ENCODE results near the gene GCNA. TPM values are rescaled to one million over a fixed set of nuclear protein-coding genes. Genes with fewer than 3 reads are reported as not detected.

Gene GCNA, protein sequence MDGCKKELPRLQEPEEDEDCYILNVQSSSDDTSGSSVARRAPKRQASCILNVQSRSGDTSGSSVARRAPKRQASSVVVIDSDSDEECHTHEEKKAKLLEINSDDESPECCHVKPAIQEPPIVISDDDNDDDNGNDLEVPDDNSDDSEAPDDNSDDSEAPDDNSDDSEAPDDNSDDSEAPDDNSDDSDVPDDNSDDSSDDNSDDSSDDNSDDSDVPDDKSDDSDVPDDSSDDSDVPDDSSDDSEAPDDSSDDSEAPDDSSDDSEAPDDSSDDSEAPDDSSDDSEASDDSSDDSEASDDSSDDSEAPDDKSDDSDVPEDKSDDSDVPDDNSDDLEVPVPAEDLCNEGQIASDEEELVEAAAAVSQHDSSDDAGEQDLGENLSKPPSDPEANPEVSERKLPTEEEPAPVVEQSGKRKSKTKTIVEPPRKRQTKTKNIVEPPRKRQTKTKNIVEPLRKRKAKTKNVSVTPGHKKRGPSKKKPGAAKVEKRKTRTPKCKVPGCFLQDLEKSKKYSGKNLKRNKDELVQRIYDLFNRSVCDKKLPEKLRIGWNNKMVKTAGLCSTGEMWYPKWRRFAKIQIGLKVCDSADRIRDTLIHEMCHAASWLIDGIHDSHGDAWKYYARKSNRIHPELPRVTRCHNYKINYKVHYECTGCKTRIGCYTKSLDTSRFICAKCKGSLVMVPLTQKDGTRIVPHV
- total RNA-seq (1 to 10 TPM in 1 of 2 donors, under 1 TPM in 1; 0.64 to 3.2 TPM), polyA plus RNA-seq (ENCODE audit: insufficient read length in 6 of 6) (1 to 10 TPM; 2.0 to 2.7 (median 2.3) TPM)
- long read RNA-seq, donor 1, result 0 reads
- long read RNA-seq, donor 2, result 0 reads
- long read RNA-seq, donor 3, result 0 reads
- long read RNA-seq, donor 4, result 0 reads
- long read RNA-seq, donor 5, result 0 reads
- long read RNA-seq, donor 6, result 0 reads
- long read RNA-seq, donor 7, result 0 reads
- long read RNA-seq, donor 8, result 0 reads
- long read RNA-seq, donor 9, result 0 reads
- long read RNA-seq, donor 10, result 0 reads
- long read RNA-seq, donor 11, result 0 reads
- long read RNA-seq, donor 12, result 0 reads

- ATAC-seq (no peak), DNase-seq (no peak)
- no peaks in the 10 kb centered on the region for H3K27me3 ChIP-seq
- no peaks in the 10 kb centered on the region for H3K9me3 ChIP-seq
- peaks cover 0 to 49% of the 10 kb centered on the region in 2 donors for H3K36me3 ChIP-seq
- TF ChIP-seq CTCF (IDR thresholded peaks at IDR 0.05), result no peak
- H3K4me3 ChIP-seq, result no peak within 1 kb of the TSS
- H3K27ac ChIP-seq, result peak within 1 kb of the TSS in 1 of 2 donors; percentile 13
- intact Hi-C loops (cut with DNase I), result no loop called here
- H3K4me1 ChIP-seq, result no peaks in the 10 kb centered on the region
These were observed at the start of gene GCNA for GRCh38 chrX:71578253-71579135. TSS of gene GCNA (plus strand) at chrX:71578437. CDS start at chrX:71580822, 2,385 bp downstream.

GRCh38 chrX:71532078-71532752 lies 46.0 kb upstream of the GCNA start:
- no peaks in the 10 kb centered on the region for H3K36me3 ChIP-seq
- peaks cover 0 to 18% of the 10 kb centered on the region in 2 donors for H3K4me1 ChIP-seq
- H3K9me3 ChIP-seq, result no peaks in the 10 kb centered on the region
- H3K27ac ChIP-seq, result peak overlapping the region; percentile 86 to 92
- TF ChIP-seq CTCF (IDR thresholded peaks at IDR 0.05), result no peak
- intact Hi-C loops (cut with DNase I), result no loop called here
- DNase-seq (no peak), ATAC-seq (peak; percentile 7)
- peak overlapping the region; percentile 17 to 71 for H3K4me3 ChIP-seq
- no peaks in the 10 kb centered on the region for H3K27me3 ChIP-seq

DNA sequence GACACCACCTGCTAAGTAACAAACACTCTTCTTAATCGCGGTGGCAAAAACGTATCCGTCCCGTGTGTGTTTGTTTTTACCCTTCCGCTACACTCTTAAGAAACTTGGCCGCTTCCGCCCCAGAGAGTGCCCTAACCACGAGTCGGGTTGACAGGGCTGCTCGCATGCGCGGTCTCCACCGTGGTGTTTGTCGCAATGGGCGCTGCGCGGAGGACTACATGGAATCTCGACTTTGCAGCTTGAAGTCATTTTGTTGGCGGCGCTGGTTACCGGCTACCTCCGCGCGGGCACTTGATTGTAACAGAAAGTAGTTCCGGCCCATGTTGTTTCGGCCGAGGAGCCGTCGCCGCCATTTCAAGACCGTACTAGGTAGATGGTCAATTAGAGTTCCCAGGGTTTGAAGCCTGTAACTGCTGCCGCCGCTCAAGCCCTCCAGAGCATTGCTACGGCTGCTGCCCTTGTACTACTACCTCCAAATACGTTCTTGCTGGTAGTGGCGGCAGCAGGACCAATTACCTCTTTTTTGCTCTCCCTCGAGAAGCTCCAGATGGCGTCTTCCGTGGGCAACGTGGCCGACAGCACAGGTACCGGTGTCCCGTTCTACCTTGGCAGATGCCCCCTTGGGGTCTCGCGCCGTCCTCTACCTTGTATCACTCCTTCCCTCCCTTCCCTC lies 45.3 kb upstream of the GCNA start, which contains the start of gene OGT:
TSS of gene OGT (plus strand) at position 352 of the 673 bp plus-strand sequence. CDS start at position 548, 196 bp downstream.
- H3K4me1 ChIP-seq, result peaks cover 0 to 25% of the 10 kb centered on the region in 2 donors
- H3K4me3 ChIP-seq, result peak within 1 kb of the TSS; percentile 46 to 71
- H3K27me3 ChIP-seq, result no peaks in the 10 kb centered on the region
- peak; percentile 89 to 96 (median 95) for DNase-seq
- ATAC-seq, result peak; percentile 90
- no peaks in the 10 kb centered on the region for H3K9me3 ChIP-seq
- H3K36me3 ChIP-seq, result no peaks in the 10 kb centered on the region
- intact Hi-C loops (cut with DNase I), result no loop called here
- TF ChIP-seq CTCF (IDR thresholded peaks at IDR 0.05), result no peak
- H3K27ac ChIP-seq, result peak within 1 kb of the TSS; percentile 86 to 92

GRCh38 chrX:71533516-71533850 lies 44.8 kb upstream of the GCNA start:
- Histone ChIP-seq H3K9me3 (no peaks in the 10 kb centered on the region), H3K27ac (peak overlapping the region; percentile 86 to 92), H3K36me3 (no peaks in the 10 kb centered on the region), H3K4me1 (peaks cover 0 to 31% of the 10 kb centered on the region in 2 donors), H3K27me3 (no peaks in the 10 kb centered on the region), H3K4me3 (peak overlapping the region; percentile 46 to 71)
- no peak for ATAC-seq
- intact Hi-C loops (cut with DNase I), result no loop called here
- TF ChIP-seq CTCF (IDR thresholded peaks at IDR 0.05), result no peak
- no peak for DNase-seq

All from left lung (tissue), 14 donors.